IMR-90 (cell line): Measurements from ENCODE around the gene KBTBD7. TPM values are rescaled to one million over a fixed set of nuclear protein-coding genes. Genes with fewer than 3 reads are reported as not detected.

Source experiments
- ATAC-seq: fragments of 200-7000 bp; cut with Tn5 transposase; 2 replicates; pipeline ENCODE4 v1.9.1; 2020; ENCODE audit warnings: low read depth, mild to moderate bottlenecking, moderate library complexity
- BruUV-seq: library from RNA; stranded (reverse); fragments of 400-500 nt; replicated peaks from 2 replicates; lab custom pipeline; 2021; lab: Mats Ljungman, UMichigan
- CTCF ChIA-PET: fragments of 300-600 bp; formaldehyde crosslinking; extraction: SDS; loops from one replicate; lab custom pipeline; 2021; ENCODE audit warnings: antibody characterized with exemption; lab: Yijun Ruan, JAX
- POLR2A ChIA-PET: fragments of 300-600 bp; sonication (Branson Sonifier 250); formaldehyde crosslinking; loops from one replicate; lab custom pipeline; 2022; ENCODE audit warnings: antibody characterized with exemption; ENCODE audit not compliant: unreplicated experiment; lab: Charles Lee
- DNase-seq: peaks from one replicate; pipeline ENCODE4 v3.0.0; 2013
- H2AFZ ChIP-seq: replicated peaks from 2 replicates; pipeline ENCODE3; 2013; ENCODE audit warnings: low read length, mild to moderate bottlenecking; ENCODE audit not compliant: poor library complexity
- H2AK5ac ChIP-seq: 2 replicates; pipeline ENCODE4 v1.6.1; 2013; ENCODE audit warnings: low read depth, low read length, inconsistent platforms
- H2AK9ac ChIP-seq: replicated peaks from 2 replicates; pipeline ENCODE3; 2013; ENCODE audit warnings: mild to moderate bottlenecking, low read depth, low read length, moderate library complexity; ENCODE audit not compliant: poor library complexity
- H2BK120ac ChIP-seq: 2 replicates; pipeline ENCODE4 v1.6.1; 2013; ENCODE audit warnings: low read depth, low read length, inconsistent platforms
- H2BK15ac ChIP-seq: 3 replicates; pipeline ENCODE4 v1.6.1; 2013; ENCODE audit warnings: low read depth, low read length, inconsistent platforms
- H2BK20ac ChIP-seq: 2 replicates; pipeline ENCODE4 v1.6.1; 2013; ENCODE audit warnings: low read depth, mild to moderate bottlenecking, inconsistent platforms, low read length, moderate library complexity
- H2BK5ac ChIP-seq: 2 replicates; pipeline ENCODE4 v1.6.1; 2013; ENCODE audit warnings: mild to moderate bottlenecking, low read depth, low read length, inconsistent platforms; ENCODE audit not compliant: poor library complexity, severe bottlenecking
- H3K14ac ChIP-seq: replicated peaks from 2 replicates; pipeline ENCODE4 v1.6.1; 2013; ENCODE audit warnings: low read depth, low read length, inconsistent platforms
- H3K18ac ChIP-seq: 2 replicates; pipeline ENCODE4 v1.6.1; 2013; ENCODE audit warnings: low read depth, low read length, control low read depth
- H3K23ac ChIP-seq: 2 replicates; pipeline ENCODE4 v1.6.1; 2013; ENCODE audit warnings: low read depth, low read length, inconsistent platforms
- H3K27ac ChIP-seq: 2 replicates; pipeline ENCODE4 v1.5.1; 2013; ENCODE audit warnings: mild to moderate bottlenecking, control low read depth, low read length; ENCODE audit not compliant: insufficient read depth
- H3K27me3 ChIP-seq: 2 replicates; pipeline ENCODE4 v1.6.1; 2013; ENCODE audit warnings: low read length; ENCODE audit not compliant: control insufficient read depth, insufficient read depth
- H3K36me3 ChIP-seq: 2 replicates; pipeline ENCODE4 v1.6.1; 2013; ENCODE audit warnings: low read length, mixed read lengths; ENCODE audit not compliant: control insufficient read depth, insufficient read depth
- H3K4ac ChIP-seq: 2 replicates; pipeline ENCODE4 v1.6.1; 2013; ENCODE audit warnings: low read depth, low read length, inconsistent platforms
- H3K4me1 ChIP-seq: 2 replicates; pipeline ENCODE4 v1.6.1; 2013; ENCODE audit warnings: low read length, mixed read lengths; ENCODE audit not compliant: control insufficient read depth, insufficient read depth
- H3K4me2 ChIP-seq: 2 replicates; pipeline ENCODE4 v1.6.1; 2013; ENCODE audit warnings: low read depth, mild to moderate bottlenecking, control low read depth, low read length, moderate library complexity
- H3K4me3 ChIP-seq: 2 replicates; pipeline ENCODE4 v1.5.1; 2013; ENCODE audit warnings: low read depth, mild to moderate bottlenecking, control low read depth, low read length, moderate library complexity; ENCODE audit not compliant: insufficient read depth
- H3K56ac ChIP-seq: 2 replicates; pipeline ENCODE4 v1.6.1; 2013; ENCODE audit warnings: low read length, inconsistent platforms; ENCODE audit not compliant: insufficient read depth; ENCODE audit errors: extremely low read depth
- H3K79me1 ChIP-seq, 2 experiments: 2 replicates each; pipeline ENCODE4 v1.6.1; 2013; ENCODE audit warnings: low read length in 2 of 2, inconsistent platforms in 1 of 2, low read depth in 1 of 2
- H3K9ac ChIP-seq: 2 replicates; pipeline ENCODE4 v1.6.1; 2013; ENCODE audit warnings: low read depth, low read length, control low read depth
- H3K9me1 ChIP-seq: 2 replicates; pipeline ENCODE4 v1.6.1; 2013; ENCODE audit warnings: low read length, inconsistent platforms; ENCODE audit not compliant: insufficient read depth
- H3K9me3 ChIP-seq: 2 replicates; pipeline ENCODE4 v1.6.1; 2013; ENCODE audit warnings: low read length; ENCODE audit not compliant: control insufficient read depth, insufficient read depth
- H4K20me1 ChIP-seq: 2 replicates; pipeline ENCODE4 v1.6.1; 2013; ENCODE audit warnings: low read length, inconsistent platforms; ENCODE audit not compliant: insufficient read depth
- H4K5ac ChIP-seq: 2 replicates; pipeline ENCODE4 v1.6.1; 2013; ENCODE audit warnings: mild to moderate bottlenecking, low read depth, low read length, control low read depth
- H4K8ac ChIP-seq, 2 experiments: 2 replicates each; pipeline ENCODE4 v1.6.1; 2013; ENCODE audit warnings: low read depth in 2 of 2, low read length in 2 of 2, control low read depth in 1 of 2, inconsistent platforms in 1 of 2
- H4K91ac ChIP-seq: 2 replicates; pipeline ENCODE4 v1.6.1; 2013; ENCODE audit warnings: low read depth, low read length, inconsistent platforms; ENCODE audit not compliant: insufficient read depth
- BHLHE40 ChIP-seq: fragments of 150-350 bp; IDR thresholded peaks from 2 replicates; pipeline ENCODE4 v1.6.1; 2016; ENCODE audit warnings: mild to moderate bottlenecking, low read depth, low read length
- FOS ChIP-seq: fragments of 150-350 bp; IDR thresholded peaks from 2 replicates; pipeline ENCODE4 v1.6.1; 2016; ENCODE audit warnings: low read depth, low read length
- MAZ ChIP-seq: IDR thresholded peaks from 2 replicates; pipeline ENCODE4 v1.6.1; 2012; ENCODE audit warnings: low read depth, mild to moderate bottlenecking, low read length, improper control_type of control experiment, moderate library complexity, borderline replicate concordance
- MXI1 ChIP-seq: IDR thresholded peaks from 2 replicates; pipeline ENCODE4 v1.6.1; 2012; ENCODE audit warnings: low read depth, mild to moderate bottlenecking, low read length, moderate library complexity, borderline replicate concordance
- NFE2L2 ChIP-seq: fragments of 150-350 bp; IDR thresholded peaks from 2 replicates; pipeline ENCODE4 v1.6.1; 2016; ENCODE audit warnings: low read depth, mild to moderate bottlenecking, low read length
- RAD21 ChIP-seq: IDR thresholded peaks from 2 replicates; pipeline ENCODE4 v1.6.1; 2012; ENCODE audit warnings: low read length, improper control_type of control experiment
- RFX5 ChIP-seq: IDR thresholded peaks from 2 replicates; pipeline ENCODE4 v1.8.0; 2012; ENCODE audit warnings: low read depth, mild to moderate bottlenecking, low read length, moderate library complexity
- WGBS, 2 experiments: methylation state at CpG; one replicate each; pipeline versions ENCODE4 v1.1.5 to v1.1.7; 2013; ENCODE audit warnings: missing lambda C conversion rate in 2 of 2; ENCODE audit not compliant: insufficient read length in 1 of 2; ENCODE audit errors: extremely low coverage in 2 of 2; 5-methylcytosine and 5-hydroxymethylcytosine counted together
- dilution Hi-C: fragments of 300-500 bp; cut with HindIII; formaldehyde crosslinking; loops from one replicate; pipeline ENCODE4 v1.14.3; 2018; ENCODE audit warnings: low sequenced_read_pairs; ENCODE audit not compliant: unreplicated experiment
- in situ Hi-C: fragments of 300-500 bp; cut with MboI; formaldehyde crosslinking; loops from 3 replicates; pipeline ENCODE4 v1.14.3; 2019; ENCODE audit warnings: low sequenced_read_pairs, inconsistent platforms, mixed read lengths
- intact Hi-C: fragments of 100-400 bp; cut with micrococcal nuclease; formaldehyde crosslinking; loops from 2 replicates; pipeline ENCODE4 v1.10.0; 2022
- polyA plus RNA-seq, 3 experiments: library from polyadenylated mRNA; depleted of rRNA; stranded (reverse); fragments of >200 nt; gene quantifications; 2 replicates each; pipeline ENCODE4 v1.2.3, GENCODE V29; 2012; ENCODE audit warnings: low replicate concordance in 1 of 3
- total RNA-seq: library from RNA; depleted of rRNA; stranded (reverse); fragments of >200 nt; gene quantifications from 2 replicates; pipeline ENCODE4 v1.2.3, GENCODE V29; 2012

Gene KBTBD7
- total and polyA plus RNA-seq, 2 of the 4 experiments (the other 2 are of a cell fraction): 2.1 to 7.9 TPM

DNA sequence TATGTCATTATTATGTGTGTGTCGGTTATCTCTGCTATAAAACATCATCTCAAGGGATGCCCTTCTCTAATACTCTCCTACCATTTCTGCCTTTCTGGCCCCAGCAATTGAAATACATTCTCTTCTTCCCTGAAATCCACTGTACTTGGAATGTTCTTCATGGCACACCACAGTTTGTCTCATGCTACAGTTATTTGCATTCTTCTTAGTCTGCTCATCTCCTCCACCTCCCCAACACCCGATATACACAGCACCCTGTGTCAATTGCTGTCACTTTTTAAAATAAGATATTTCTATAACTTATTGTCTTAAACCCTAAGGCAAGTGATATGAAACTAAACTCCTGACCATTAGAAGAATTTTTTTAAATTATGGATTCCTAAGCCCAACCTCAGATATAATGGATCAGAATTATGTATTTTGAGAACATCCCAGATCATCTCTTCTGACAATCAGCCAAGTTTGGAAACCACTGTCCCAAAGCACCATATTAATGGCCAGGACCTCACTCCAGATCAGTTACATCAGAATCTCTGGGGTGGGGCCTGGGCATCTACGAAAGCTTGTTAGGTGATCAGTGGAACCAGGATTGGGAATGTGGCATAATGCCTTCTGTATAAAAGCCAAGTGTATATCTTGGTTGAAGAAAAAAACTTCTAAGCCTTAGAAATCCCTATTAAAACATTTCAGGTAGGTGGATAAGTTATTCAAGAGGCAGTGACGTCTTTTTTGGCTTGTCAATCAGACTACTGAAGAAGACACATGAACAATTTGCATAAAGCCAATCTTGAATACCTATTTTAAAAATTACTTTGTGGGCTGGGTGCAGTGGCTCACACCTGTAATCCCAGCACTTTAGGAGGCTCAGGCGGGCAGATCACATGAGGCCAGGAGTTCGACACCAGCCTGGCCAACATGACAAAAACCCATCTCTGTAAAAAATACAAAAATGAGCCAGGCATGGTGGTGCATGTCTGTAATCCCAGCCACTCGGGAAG, 30.0 kb upstream of the KBTBD7 start:
- dilution Hi-C loops: no loop called here
- Histone ChIP-seq H2BK15ac (peak overlapping the region; percentile 33; the same call in 1 of the 3 replicates), H3K36me3 (peaks cover 5% of the 10 kb centered on the region), H3K23ac (peak overlapping the region; percentile 32; the same call in 1 of the 2 replicates), H4K20me1 (no peaks in the 10 kb centered on the region), H3K18ac (peak overlapping the region; percentile 92; the same call in 1 of the 2 replicates), H3K4me1 (peaks cover 11% of the 10 kb centered on the region), H3K9ac (no peak overlapping the region), H4K91ac (peak overlapping the region; percentile 75), H3K14ac (peak overlapping the region; percentile 68; the same call in 1 of the 2 replicates), H3K4me3 (no peak overlapping the region), H3K4ac (peak overlapping the region; percentile 78), H2BK120ac (peak overlapping the region; percentile 91), H3K79me1 (no peaks in the 10 kb centered on the region), H3K56ac (peak overlapping the region; percentile 37; the same call in 1 of the 2 replicates), H2BK20ac (peak overlapping the region; percentile 91), H2BK5ac (peak overlapping the region; percentile 94), H2AK9ac (peak overlapping the region; percentile 74), H2AFZ (peak overlapping the region; percentile 74), H3K9me1 (peaks cover 4% of the 10 kb centered on the region; the same call in 1 of the 2 replicates), H4K5ac (peak overlapping the region; percentile 86), H3K4me2 (peak overlapping the region; percentile 46; the same call in 1 of the 2 replicates), H3K27me3 (no peaks in the 10 kb centered on the region), H4K8ac (peak overlapping the region in 1 of 2 experiments; percentile 53; a peak in 2 of 4 replicates), H3K27ac (peak overlapping the region; percentile 36; the same call in 1 of the 2 replicates), H2AK5ac (peak overlapping the region; percentile 57; the same call in 1 of the 2 replicates), H3K9me3 (no peaks in the 10 kb centered on the region)
- no peak for TF ChIP-seq MAZ
- no peak for TF ChIP-seq NFE2L2
- TF ChIP-seq MXI1: no peak
- no peak for TF ChIP-seq RFX5
- TF ChIP-seq BHLHE40: no peak; the same call in 1 of the 2 replicates
- TF ChIP-seq RAD21: no peak
- 0 out of 2 replicates have a peak, but pooled peaks have one; percentile 7 for TF ChIP-seq FOS
- intact Hi-C loops: loop anchor here (1.0 to 10.0 kb wide), 3 partner anchors 89 to 440 kb away; partner anchors contain the start of genes KBTBD6 and SLC25A15
- in situ Hi-C loops: loop anchor here (10.0 kb wide), 1 partner anchor 150 kb away; no protein-coding TSS in a partner anchor
- CTCF ChIA-PET: no interaction called here
- POLR2A ChIA-PET: no interaction called here
- peak; percentile 91 for ATAC-seq
- no TSS peak for BruUV-seq
- WGBS, 2 experiments: 70% methylated on average over 2 of the region's 7 CpGs; no CpG with 5 or more reads in 1 of the 2 experiments
- peak; percentile 83 for DNase-seq
